Gastrocnemius medialis (tissue), 4 donors: ENCODE measurements around the gene C18orf32. TPM values are rescaled to one million over a fixed set of nuclear protein-coding genes. Genes with fewer than 3 reads are reported as not detected.

Experiments
- ATAC-seq, 2 donors: fragments of 150-250 bp; one replicate each; pipeline ENCODE4 v1.9.1; 2016
- DNase-seq, 2 donors: peaks; one replicate each; pipeline ENCODE4 v3.0.0-alpha.2; 2019
- H3K27ac ChIP-seq, 4 donors: fragments of 200-600 bp; sonication (generic); 1 replicate in 1 of 4; 2 replicates in 3 of 4; pipeline ENCODE4 v1.5.1; 2016 to 2018; ENCODE audit warnings: mild to moderate bottlenecking in 2 of 4, moderate library complexity in 1 of 4
- H3K27me3 ChIP-seq, 3 donors: fragments of 200-600 bp; sonication (generic) in 2 of 3; 1 replicate in 1 of 3; 2 replicates in 2 of 3; pipeline versions ENCODE4 v1.5.1 to v1.6.0; 2016 to 2019; ENCODE audit warnings: mild to moderate bottlenecking in 1 of 3, moderate library complexity in 1 of 3
- H3K36me3 ChIP-seq, 2 donors: fragments of 200-600 bp; sonication (generic) in 1 of 2; one replicate each; pipeline ENCODE4 v1.5.1; 2017 to 2018
- H3K4me1 ChIP-seq, 2 donors: fragments of 200-600 bp; sonication (generic) in 1 of 2; one replicate each; pipeline ENCODE4 v1.5.1; 2016 to 2017; ENCODE audit warnings: mild to moderate bottlenecking in 2 of 2
- H3K4me3 ChIP-seq, 4 donors: fragments of 200-600 bp; sonication (generic) in 3 of 4; 1 replicate in 1 of 4; 2 replicates in 3 of 4; pipeline ENCODE4 v1.5.1; 2016 to 2019; ENCODE audit warnings: mild to moderate bottlenecking in 2 of 4
- H3K9me3 ChIP-seq, 3 donors: fragments of 200-600 bp; sonication (generic) in 2 of 3; 1 replicate in 1 of 3; 2 replicates in 2 of 3; pipeline ENCODE4 v1.5.1; 2016 to 2019
- POLR2A ChIP-seq, 2 donors: fragments of 450-650 bp; IDR thresholded peaks; one replicate each; pipeline ENCODE4 v1.6.1; 2017; ENCODE audit warnings: antibody characterized with exemption in 2 of 2, mild to moderate bottlenecking in 2 of 2, moderate library complexity in 2 of 2
- in situ Hi-C, 4 donors: fragments of 200-750 bp; cut with MboI; loops; one replicate each; pipeline versions ENCODE4 v1.15.0 to v1.8.0; 2017; ENCODE audit warnings: low sequenced_read_pairs in 4 of 4
- intact Hi-C: fragments of 100-400 bp; cut with DNase I; formaldehyde crosslinking; loops from one replicate; pipeline ENCODE4 v1.15.1; 2023; ENCODE audit warnings: low total_unique reads
- total RNA-seq, 4 donors: library from RNA; depleted of rRNA; stranded (reverse); fragments of >200 nt; gene quantifications; one replicate each; pipeline versions ENCODE4 v1.1.0 to v1.2.3, GENCODE V29; 2016
- TF ChIP-seq, protein P1 (sequence below), 5 experiments: fragments of 450-650 bp in 3 of 5; fragments of 200-600 bp in 2 of 5; sonication (generic) in 2 of 5; IDR thresholded peaks in 4 of 5; conservative IDR thresholded peaks in 1 of 5; 1 replicate in 4 of 5; 2 replicates in 1 of 5; pipeline ENCODE4 v1.5.1; 2016 to 2019; ENCODE audit warnings: antibody characterized with exemption in 5 of 5, mild to moderate bottlenecking in 3 of 5, moderate library complexity in 3 of 5

C18orf32 gene
- total RNA-seq, 4 donors from 2014 or later = 14.0 to 28.2 (median 19.6) TPM

DNA sequence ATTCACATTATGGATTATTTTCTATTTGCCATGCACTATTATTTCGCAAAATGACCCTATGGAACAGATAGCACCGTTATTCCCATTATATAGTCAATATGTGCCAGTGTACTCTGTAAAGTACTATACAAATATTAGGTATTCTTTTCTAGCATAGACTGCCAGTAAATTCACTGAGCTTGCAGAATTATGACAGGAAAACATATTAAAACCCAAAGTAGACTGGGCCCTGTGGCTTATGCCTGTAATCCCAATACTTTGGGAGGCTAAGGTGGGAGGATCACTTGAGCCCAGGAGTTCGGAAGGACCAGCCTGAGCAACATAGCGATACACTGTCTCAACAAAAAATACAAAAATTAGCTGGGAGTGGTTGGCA is 25.4 kb downstream of the C18orf32 start:
- ATAC-seq = no peak
- H3K4me3 ChIP-seq = no peak overlapping the region
- intact Hi-C loops = no loop called here
- peaks cover 14 to 15% of the 10 kb centered on the region in 2 donors for H3K4me1 ChIP-seq
- in situ Hi-C loops = no loop called here
- no peak for DNase-seq
- H3K9me3 ChIP-seq = no peaks in the 10 kb centered on the region
- no peaks in the 10 kb centered on the region for H3K36me3 ChIP-seq
- no peak for TF ChIP-seq POLR2A (IDR thresholded peaks at IDR 0.05)
- TF ChIP-seq, protein P1, sequence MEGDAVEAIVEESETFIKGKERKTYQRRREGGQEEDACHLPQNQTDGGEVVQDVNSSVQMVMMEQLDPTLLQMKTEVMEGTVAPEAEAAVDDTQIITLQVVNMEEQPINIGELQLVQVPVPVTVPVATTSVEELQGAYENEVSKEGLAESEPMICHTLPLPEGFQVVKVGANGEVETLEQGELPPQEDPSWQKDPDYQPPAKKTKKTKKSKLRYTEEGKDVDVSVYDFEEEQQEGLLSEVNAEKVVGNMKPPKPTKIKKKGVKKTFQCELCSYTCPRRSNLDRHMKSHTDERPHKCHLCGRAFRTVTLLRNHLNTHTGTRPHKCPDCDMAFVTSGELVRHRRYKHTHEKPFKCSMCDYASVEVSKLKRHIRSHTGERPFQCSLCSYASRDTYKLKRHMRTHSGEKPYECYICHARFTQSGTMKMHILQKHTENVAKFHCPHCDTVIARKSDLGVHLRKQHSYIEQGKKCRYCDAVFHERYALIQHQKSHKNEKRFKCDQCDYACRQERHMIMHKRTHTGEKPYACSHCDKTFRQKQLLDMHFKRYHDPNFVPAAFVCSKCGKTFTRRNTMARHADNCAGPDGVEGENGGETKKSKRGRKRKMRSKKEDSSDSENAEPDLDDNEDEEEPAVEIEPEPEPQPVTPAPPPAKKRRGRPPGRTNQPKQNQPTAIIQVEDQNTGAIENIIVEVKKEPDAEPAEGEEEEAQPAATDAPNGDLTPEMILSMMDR (IDR thresholded peaks at IDR 0.05 in 4 of 5, conservative IDR thresholded peaks at IDR 0.05 in 1 of 5) = no peak
- no peak overlapping the region for H3K27ac ChIP-seq
- no peaks in the 10 kb centered on the region for H3K27me3 ChIP-seq

DNA sequence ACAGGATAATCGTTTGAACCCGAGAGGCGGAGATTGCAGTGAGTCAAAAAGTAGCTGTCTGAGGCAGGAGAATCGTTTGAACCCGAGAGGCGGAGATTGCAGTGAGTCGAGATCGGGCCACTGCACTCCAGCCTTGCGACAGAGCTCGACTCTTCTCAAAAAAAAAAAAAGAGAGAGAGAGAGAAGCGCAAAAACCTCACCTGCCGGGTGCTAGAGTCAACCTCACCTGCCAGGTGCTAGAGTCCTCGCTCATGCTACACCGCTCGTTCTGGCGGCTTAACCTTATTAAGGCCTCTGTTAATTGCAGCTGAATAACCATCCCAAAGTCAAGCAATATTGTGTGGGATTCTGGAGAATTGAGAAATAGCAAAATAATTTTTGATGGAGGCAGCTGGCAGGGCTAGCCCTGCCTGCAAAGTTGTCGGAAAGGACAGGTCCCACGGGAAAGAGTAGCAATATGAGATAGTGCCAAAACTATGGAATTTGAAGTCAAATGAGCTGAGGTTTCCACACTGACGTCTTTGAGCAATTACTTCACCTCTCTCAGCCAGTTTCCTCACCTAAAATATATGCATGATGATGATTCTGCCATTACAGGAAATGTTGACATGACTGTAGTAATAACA is 25.9 kb downstream of the C18orf32 start:
- no peaks in the 10 kb centered on the region for H3K36me3 ChIP-seq
- ATAC-seq (no peak), DNase-seq (no peak)
- no peaks in the 10 kb centered on the region for H3K27me3 ChIP-seq
- in situ Hi-C loops (no loop called here), intact Hi-C loops (loop anchor here (1.0 kb wide), 1 partner anchor 25 kb away; no protein-coding TSS in a partner anchor)
- TF ChIP-seq, protein P1 (IDR thresholded peaks at IDR 0.05 in 4 of 5, conservative IDR thresholded peaks at IDR 0.05 in 1 of 5) = no peak
- TF ChIP-seq POLR2A (IDR thresholded peaks at IDR 0.05) = no peak
- H3K27ac ChIP-seq = peak overlapping the region; percentile 84 to 98 (median 93)
- no peaks in the 10 kb centered on the region for H3K9me3 ChIP-seq
- H3K4me3 ChIP-seq = peak overlapping the region; percentile 89 to 100 (median 92)
- H3K4me1 ChIP-seq = peaks cover 14 to 20% of the 10 kb centered on the region in 2 donors

DNA sequence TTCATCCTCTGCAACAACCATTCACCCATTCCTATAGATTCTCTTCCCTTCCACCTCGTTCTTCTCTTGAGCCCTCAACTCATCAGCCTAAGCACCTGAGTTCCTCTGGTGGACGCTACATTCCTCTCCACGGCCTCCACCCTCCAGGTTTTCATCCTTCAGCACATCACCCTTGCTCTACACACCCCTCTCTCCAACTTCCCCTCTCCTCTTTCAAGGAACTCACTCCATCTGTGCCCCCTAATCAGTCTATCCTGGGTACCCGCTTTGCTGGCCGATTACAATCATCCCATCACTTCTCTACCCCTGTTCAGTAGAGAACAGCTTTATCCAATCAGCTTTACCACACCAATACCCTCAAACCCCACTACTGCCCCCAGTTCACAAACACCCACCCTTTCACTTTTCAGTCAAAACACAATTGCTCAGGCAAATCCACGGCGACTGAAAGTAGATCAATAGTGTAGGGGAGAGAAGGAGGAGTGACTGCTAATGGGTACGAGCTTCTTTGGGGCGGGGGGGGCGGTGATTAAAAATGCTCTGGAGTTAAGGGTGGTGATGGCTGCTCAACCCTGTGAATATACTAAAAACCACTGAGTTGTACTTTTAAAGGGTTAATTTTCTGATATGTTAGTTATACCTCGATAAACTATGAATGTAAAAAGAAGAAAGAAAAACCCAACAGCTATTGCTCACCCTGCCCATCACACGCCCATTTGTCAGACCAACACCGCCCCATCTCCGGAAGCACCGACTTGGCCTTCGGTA is 27.4 kb downstream of the C18orf32 start:
- H3K4me1 ChIP-seq = peaks cover 14 to 20% of the 10 kb centered on the region in 2 donors

DNA sequence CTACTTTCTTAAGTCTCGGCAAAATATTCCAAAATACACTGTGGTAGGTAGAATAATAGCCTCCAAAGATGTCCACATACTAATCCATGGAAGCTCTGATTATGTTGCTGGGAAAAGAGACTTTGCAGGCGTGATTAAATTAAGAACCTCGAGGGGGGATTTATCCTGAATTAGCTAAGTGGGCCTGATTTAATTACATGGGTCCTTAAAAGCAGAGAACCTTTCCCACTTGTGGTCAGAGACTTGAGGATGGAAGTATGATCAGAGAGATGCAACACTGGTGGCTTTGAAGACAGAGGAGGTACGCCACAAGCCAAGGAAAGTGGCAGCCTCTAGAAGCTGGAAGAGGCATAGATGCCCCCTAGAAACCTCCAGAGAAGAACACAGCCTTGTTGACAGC is 29.4 kb downstream of the C18orf32 start:
- no peak overlapping the region for H3K4me3 ChIP-seq
- ATAC-seq (no peak), DNase-seq (no peak)
- H3K9me3 ChIP-seq = no peaks in the 10 kb centered on the region
- H3K36me3 ChIP-seq = no peaks in the 10 kb centered on the region
- TF ChIP-seq, protein P1 (IDR thresholded peaks at IDR 0.05 in 4 of 5, conservative IDR thresholded peaks at IDR 0.05 in 1 of 5) = no peak
- TF ChIP-seq POLR2A (IDR thresholded peaks at IDR 0.05) = no peak
- intact Hi-C loops = no loop called here
- H3K4me1 ChIP-seq = peaks cover 14 to 20% of the 10 kb centered on the region in 2 donors
- H3K27me3 ChIP-seq = no peaks in the 10 kb centered on the region
- no peak overlapping the region for H3K27ac ChIP-seq
- in situ Hi-C loops = no loop called here

More for the DNA sequence above, 27.4 kb downstream of the C18orf32 start:
- intact Hi-C loops (loop anchor here (1.0 kb wide), 1 partner anchor 27 kb away; no protein-coding TSS in a partner anchor), in situ Hi-C loops (no loop called here)
- Histone ChIP-seq H3K9me3 (no peaks in the 10 kb centered on the region), H3K36me3 (no peaks in the 10 kb centered on the region), H3K27me3 (no peaks in the 10 kb centered on the region), H3K4me3 (peak overlapping the region; percentile 89 to 100 (median 92)), H3K27ac (peak overlapping the region; percentile 84 to 98 (median 93))
- ATAC-seq (peak; percentile 25 to 46), DNase-seq (peak in 1 of 2 donors; percentile 13)
- TF ChIP-seq, protein P1 (IDR thresholded peaks at IDR 0.05 in 4 of 5, conservative IDR thresholded peaks at IDR 0.05 in 1 of 5) = no peak
- no peak for TF ChIP-seq POLR2A (IDR thresholded peaks at IDR 0.05)
